CD4-positive, alpha-beta T cell treated with Interleukin-12 subunit alpha and Interleukin-12 subunit beta, for 1 hour (primary cell): Measurements from ENCODE around the gene P2RY12.
A peak's percentile ranks its signal among the peaks of the same experiment; 100 is the strongest.
"Not testable (repeated sequence)": the region's sequence is repeated elsewhere in the genome, so short reads cannot be mapped to it uniquely, and the experiment has no call there.

Source experiments
- DNase-seq: peaks from one replicate; pipeline ENCODE4 v3.0.0-alpha.2; 2020

The P2RY12 gene

GRCh38 chr3:151392191-151392590, 7.6 kb upstream of the P2RY12 start:
- DNase-seq: not testable (repeated sequence)

- no peak for DNase-seq
These were observed 7.2 kb upstream of the P2RY12 start for GRCh38 chr3:151391720-151392119.

GRCh38 chr3:151387842-151388241, 3.3 kb upstream of the P2RY12 start:
- DNase-seq: no peak

- DNase-seq: no peak
These were observed 2.9 kb upstream of the P2RY12 start for GRCh38 chr3:151387432-151387831.

- no peak for DNase-seq
These were observed 1.5 kb upstream of the P2RY12 start for GRCh38 chr3:151386056-151386455.

- no peak for DNase-seq
These were observed 597 bp downstream of the P2RY12 start for GRCh38 chr3:151383956-151384355.

- DNase-seq: no peak
These were observed 1.4 kb downstream of the P2RY12 start for GRCh38 chr3:151383111-151383510.

GRCh38 chr3:151382671-151383070, 1.9 kb downstream of the P2RY12 start:
- no peak for DNase-seq

GRCh38 chr3:151379083-151379734, 5.3 kb downstream of the P2RY12 start:
- DNase-seq: peak; percentile 8

GRCh38 chr3:151377768-151378385, 6.7 kb downstream of the P2RY12 start:
- no peak for DNase-seq

GRCh38 chr3:151372063-151372820, 12.3 kb downstream of the P2RY12 start:
- no peak for DNase-seq

GRCh38 chr3:151371526-151371925, 13.0 kb downstream of the P2RY12 start:
- no peak for DNase-seq

- no peak for DNase-seq
These were observed 17.1 kb downstream of the P2RY12 start for GRCh38 chr3:151367448-151367847.

- no peak for DNase-seq
These were observed 17.6 kb downstream of the P2RY12 start for GRCh38 chr3:151366993-151367392.

- no peak for DNase-seq
These were observed 21.8 kb downstream of the P2RY12 start for GRCh38 chr3:151362751-151363174.

- no peak for DNase-seq
These were observed 27.1 kb downstream of the P2RY12 start for GRCh38 chr3:151357463-151357850.

- no peak for DNase-seq
These were observed 27.6 kb downstream of the P2RY12 start for GRCh38 chr3:151356794-151357462.

- DNase-seq: no peak
These were observed 32.9 kb downstream of the P2RY12 start for GRCh38 chr3:151351648-151352047.

- no peak for DNase-seq
These were observed 33.3 kb downstream of the P2RY12 start for GRCh38 chr3:151351219-151351618.

- no peak for DNase-seq
These were observed 33.9 kb downstream of the P2RY12 start for GRCh38 chr3:151350656-151351055.

- no peak for DNase-seq
These were observed 37.1 kb downstream of the P2RY12 start for GRCh38 chr3:151347432-151347831.

- DNase-seq: no peak
These were observed 38.3 kb downstream of the P2RY12 start for GRCh38 chr3:151346292-151346691.

GRCh38 chr3:151345859-151346258, 38.7 kb downstream of the P2RY12 start:
- DNase-seq: no peak

GRCh38 chr3:151331696-151332095, 52.9 kb downstream of the P2RY12 start:
- DNase-seq: no peak
